Ovary (tissue), 3 donors: ENCODE measurements around the gene NOS3.

Experiments
- CTCF ChIP-seq, 3 donors: fragments of 450-650 bp in 2 of 3; fragments of 200-600 bp in 1 of 3; IDR thresholded peaks; one replicate each; pipeline versions ENCODE4 v1.5.1 to v1.8.0; 2016 to 2022; ENCODE audit warnings: antibody characterized with exemption in 3 of 3, mild to moderate bottlenecking in 1 of 3
- EP300 ChIP-seq: sonication (generic); formaldehyde crosslinking; IDR thresholded peaks from one replicate; pipeline ENCODE4 v1.6.1; 2017; ENCODE audit warnings: antibody characterized with exemption
- POLR2A ChIP-seq: fragments of 450-650 bp; IDR thresholded peaks from one replicate; pipeline ENCODE4 v1.6.1; 2017; ENCODE audit warnings: antibody characterized with exemption, mild to moderate bottlenecking, moderate library complexity
- donor health status: DM: no; HTN: no; CAD: no.

GRCh38 chr7:151046603-151047573 lies 56.1 kb downstream of the NOS3 start:
- TF ChIP-seq CTCF (IDR thresholded peaks at IDR 0.05) (no peak), EP300 (no peak), POLR2A (no peak)
